Osteoblast (primary cell): ENCODE data around the gene ARPC1B. TPM values are rescaled to one million over a fixed set of nuclear protein-coding genes. Genes with fewer than 3 reads are reported as not detected.
"Not testable (repeated sequence)": the region's sequence is repeated elsewhere in the genome, so short reads cannot be mapped to it uniquely, and the experiment has no call there.

ENCODE experiments used
- DNase-seq: peaks from one replicate; pipeline ENCODE4 v3.0.0; 2011; ENCODE audit warnings: low spot score, mixed read lengths; ENCODE audit not compliant: insufficient read length; ENCODE audit errors: missing footprints
- H2AFZ ChIP-seq: 2 replicates; pipeline ENCODE4 v1.6.0; 2011; ENCODE audit warnings: mild to moderate bottlenecking, low read length
- H3K27ac ChIP-seq: 2 replicates; pipeline ENCODE4 v1.5.1; 2011; ENCODE audit warnings: mild to moderate bottlenecking, low read depth, low read length, moderate library complexity
- H3K27me3 ChIP-seq: 2 replicates; pipeline ENCODE4 v1.6.0; 2012; ENCODE audit warnings: mild to moderate bottlenecking, control low read depth, inconsistent platforms, low read length, moderate library complexity; ENCODE audit not compliant: insufficient read depth
- H3K36me3 ChIP-seq: 2 replicates; pipeline ENCODE4 v1.5.1; 2011; ENCODE audit warnings: mild to moderate bottlenecking, low read length, control low read depth, moderate library complexity; ENCODE audit not compliant: insufficient read depth
- H3K4me1 ChIP-seq: 2 replicates; pipeline ENCODE4 v1.5.1; 2011; ENCODE audit warnings: mild to moderate bottlenecking, low read length, control low read depth, moderate library complexity; ENCODE audit not compliant: insufficient read depth
- H3K4me2 ChIP-seq: 2 replicates; pipeline ENCODE4 v1.6.0; 2011; ENCODE audit warnings: mild to moderate bottlenecking, low read length; ENCODE audit not compliant: insufficient read depth
- H3K4me3 ChIP-seq: fragments of 200-600 bp; sonication (generic); 3 replicates; pipeline ENCODE4 v1.5.1; 2012; ENCODE audit warnings: mild to moderate bottlenecking, low read length, inconsistent platforms; ENCODE audit not compliant: insufficient read depth
- H3K79me2 ChIP-seq: 2 replicates; pipeline ENCODE4 v1.6.0; 2012; ENCODE audit warnings: mild to moderate bottlenecking, low read length, control low read depth, inconsistent platforms; ENCODE audit not compliant: insufficient read depth
- H3K9me3 ChIP-seq: 2 replicates; pipeline ENCODE4 v1.5.1; 2011; ENCODE audit warnings: low read depth, low read length, control low read depth
- H4K20me1 ChIP-seq: 2 replicates; pipeline ENCODE4 v1.6.0; 2012; ENCODE audit warnings: mild to moderate bottlenecking, low read length, control low read depth; ENCODE audit not compliant: insufficient read depth
- total RNA-seq: library from RNA; depleted of rRNA; stranded (reverse); fragments of >200 nt; gene quantifications from 2 replicates; pipeline ENCODE4 v1.2.3, GENCODE V29; 2012
- TF ChIP-seq, protein P1 (sequence below): IDR thresholded peaks from 2 replicates; pipeline ENCODE4 v1.5.1; 2011; ENCODE audit warnings: mild to moderate bottlenecking, low read depth, low read length, moderate library complexity; ENCODE audit errors: extremely low read depth

ARPC1B gene
- total RNA-seq, 1 donor: 273 TPM

DNA sequence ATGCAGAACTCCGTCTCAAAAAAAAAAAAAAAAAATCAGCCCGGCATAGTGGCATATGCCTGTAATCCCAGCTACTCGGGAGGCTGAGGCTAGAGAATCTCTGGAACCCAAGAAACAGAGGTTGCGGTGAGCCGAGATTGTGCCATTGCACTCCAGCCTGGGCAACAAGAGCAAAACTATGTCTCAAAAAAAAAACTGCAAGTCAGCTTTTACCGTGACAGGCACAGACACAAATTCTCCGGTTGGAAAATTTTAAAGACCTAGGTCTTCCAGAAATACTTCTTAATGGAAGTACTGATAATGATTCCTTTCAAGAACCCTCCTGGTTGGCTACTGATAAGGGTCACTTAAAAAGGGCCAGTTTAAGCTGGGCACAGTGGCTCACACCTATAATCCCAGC, 19.4 kb upstream of the ARPC1B start:
- no peak for DNase-seq
- peaks cover 2% of the 10 kb centered on the region for H4K20me1 ChIP-seq
- no peaks in the 10 kb centered on the region for H3K4me1 ChIP-seq
- no peaks in the 10 kb centered on the region for H3K27me3 ChIP-seq
- no peak overlapping the region for H2AFZ ChIP-seq
- H3K4me3 ChIP-seq: no peak overlapping the region
- no peaks in the 10 kb centered on the region for H3K9me3 ChIP-seq
- TF ChIP-seq, protein P1, sequence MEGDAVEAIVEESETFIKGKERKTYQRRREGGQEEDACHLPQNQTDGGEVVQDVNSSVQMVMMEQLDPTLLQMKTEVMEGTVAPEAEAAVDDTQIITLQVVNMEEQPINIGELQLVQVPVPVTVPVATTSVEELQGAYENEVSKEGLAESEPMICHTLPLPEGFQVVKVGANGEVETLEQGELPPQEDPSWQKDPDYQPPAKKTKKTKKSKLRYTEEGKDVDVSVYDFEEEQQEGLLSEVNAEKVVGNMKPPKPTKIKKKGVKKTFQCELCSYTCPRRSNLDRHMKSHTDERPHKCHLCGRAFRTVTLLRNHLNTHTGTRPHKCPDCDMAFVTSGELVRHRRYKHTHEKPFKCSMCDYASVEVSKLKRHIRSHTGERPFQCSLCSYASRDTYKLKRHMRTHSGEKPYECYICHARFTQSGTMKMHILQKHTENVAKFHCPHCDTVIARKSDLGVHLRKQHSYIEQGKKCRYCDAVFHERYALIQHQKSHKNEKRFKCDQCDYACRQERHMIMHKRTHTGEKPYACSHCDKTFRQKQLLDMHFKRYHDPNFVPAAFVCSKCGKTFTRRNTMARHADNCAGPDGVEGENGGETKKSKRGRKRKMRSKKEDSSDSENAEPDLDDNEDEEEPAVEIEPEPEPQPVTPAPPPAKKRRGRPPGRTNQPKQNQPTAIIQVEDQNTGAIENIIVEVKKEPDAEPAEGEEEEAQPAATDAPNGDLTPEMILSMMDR: no peak
- H3K79me2 ChIP-seq: peaks cover 6% of the 10 kb centered on the region
- peaks cover 68% of the 10 kb centered on the region for H3K36me3 ChIP-seq
- H3K4me2 ChIP-seq: no peak overlapping the region
- H3K27ac ChIP-seq: no peak overlapping the region

DNA sequence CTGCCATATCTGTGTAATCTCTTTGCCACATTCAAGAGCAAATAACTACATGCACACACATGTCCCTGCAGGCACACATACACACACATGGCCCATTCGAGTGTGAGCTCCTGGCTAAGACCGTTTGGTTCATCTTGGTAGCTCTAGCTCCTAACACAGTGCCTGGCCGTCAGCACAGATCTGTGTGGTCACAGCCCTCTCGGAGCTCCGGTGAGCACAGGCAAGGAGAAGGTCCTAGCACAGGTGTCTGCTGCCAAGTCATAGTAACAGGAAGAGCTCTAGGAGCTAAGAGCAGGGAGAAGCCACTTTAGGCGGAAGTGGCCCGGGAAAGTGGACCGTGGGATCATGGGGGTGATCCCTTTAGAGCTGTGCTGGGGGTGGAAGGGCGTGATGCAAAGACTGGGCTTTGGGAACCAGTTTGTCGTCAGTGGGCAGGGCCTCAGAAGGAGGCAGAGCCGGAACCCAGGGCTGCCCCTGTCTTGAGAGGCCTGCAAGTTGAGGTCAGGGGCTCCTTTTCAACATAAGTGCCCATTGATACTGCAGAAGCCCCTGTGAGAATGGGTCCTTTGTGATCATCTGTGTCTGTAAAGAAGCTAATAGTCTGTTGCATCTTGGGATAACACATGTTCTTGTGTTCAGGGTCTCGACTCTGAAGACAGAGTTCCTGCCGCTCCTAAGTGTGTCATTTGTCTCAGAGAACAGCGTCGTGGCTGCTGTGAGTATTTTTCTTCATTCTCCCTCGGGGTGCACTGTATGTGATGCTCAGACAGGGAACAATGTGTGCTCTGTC, 16.6 kb upstream of the ARPC1B start:
- TF ChIP-seq, protein P1: no peak
- Histone ChIP-seq H3K4me1 (peaks cover 3% of the 10 kb centered on the region), H4K20me1 (peaks cover 7% of the 10 kb centered on the region), H3K27ac (no peak overlapping the region), H3K4me3 (no peak overlapping the region), H3K79me2 (peaks cover 4% of the 10 kb centered on the region), H3K4me2 (no peak overlapping the region), H3K9me3 (no peaks in the 10 kb centered on the region), H2AFZ (no peak overlapping the region), H3K36me3 (peaks cover 69% of the 10 kb centered on the region), H3K27me3 (no peaks in the 10 kb centered on the region)
- DNase-seq: peak; percentile 63

DNA sequence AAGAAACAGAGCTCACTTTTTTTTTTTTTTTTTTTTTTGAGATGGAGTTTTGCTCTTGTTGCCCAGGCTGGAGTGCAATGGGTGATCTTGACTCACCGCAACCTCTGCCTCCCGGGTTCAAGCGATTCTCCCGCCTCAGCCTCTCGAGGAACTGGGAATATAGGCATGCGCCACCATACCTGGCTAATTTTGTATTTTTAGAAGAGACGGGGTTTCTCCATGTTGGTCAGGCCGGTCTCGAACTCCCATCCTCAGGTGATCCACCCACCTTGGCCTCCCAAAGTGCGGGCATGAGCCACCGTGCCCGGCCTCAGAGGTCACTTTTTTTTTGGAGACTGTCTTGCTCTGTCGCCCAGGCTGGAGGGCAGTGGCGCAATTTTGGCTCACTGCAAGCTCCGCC, 16.0 kb upstream of the ARPC1B start:
- H4K20me1 ChIP-seq: peaks cover 11% of the 10 kb centered on the region
- not testable (repeated sequence) for DNase-seq, H3K4me1 ChIP-seq, H3K27ac ChIP-seq, H3K4me2 ChIP-seq, H3K27me3 ChIP-seq, H3K4me3 ChIP-seq, H3K79me2 ChIP-seq, H3K9me3 ChIP-seq, H2AFZ ChIP-seq
- H3K36me3 ChIP-seq: peaks cover 71% of the 10 kb centered on the region

DNA sequence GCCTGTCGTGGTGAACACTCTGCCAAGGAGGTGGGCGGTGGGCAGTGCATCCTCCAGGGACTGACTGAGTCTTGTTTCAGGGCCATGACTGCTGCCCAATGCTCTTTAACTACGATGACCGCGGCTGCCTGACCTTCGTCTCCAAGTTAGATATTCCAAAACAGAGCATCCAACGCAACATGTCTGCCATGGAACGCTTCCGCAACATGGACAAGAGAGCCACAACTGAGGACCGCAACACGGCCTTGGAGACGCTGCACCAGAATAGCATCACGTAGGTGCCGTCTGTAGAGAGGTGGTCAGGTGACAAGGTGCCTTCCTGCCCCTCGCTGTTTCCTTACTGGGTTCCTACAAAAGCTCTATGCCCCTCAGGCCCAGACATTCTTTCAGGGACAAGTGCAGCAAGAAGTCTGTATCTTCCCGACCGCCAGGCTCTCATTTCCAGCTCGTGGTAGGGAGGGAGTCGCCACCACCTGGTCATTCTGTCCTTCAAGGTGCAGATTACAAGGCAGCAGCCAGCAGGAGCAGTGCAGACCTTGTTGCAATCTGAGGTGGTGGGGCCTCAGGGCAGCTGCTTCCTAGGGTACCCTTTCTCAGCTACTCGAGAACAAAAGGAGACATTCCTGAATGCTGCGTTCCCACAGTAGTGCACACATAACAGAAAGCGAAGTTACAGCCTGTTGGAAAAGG, 14.9 kb upstream of the ARPC1B start:
- H3K36me3 ChIP-seq: peaks cover 74% of the 10 kb centered on the region
- peaks cover 11% of the 10 kb centered on the region for H4K20me1 ChIP-seq
- TF ChIP-seq, protein P1: no peak
- H3K4me1 ChIP-seq: peaks cover 6% of the 10 kb centered on the region
- no peak overlapping the region for H2AFZ ChIP-seq
- H3K4me2 ChIP-seq: no peak overlapping the region
- no peak overlapping the region for H3K4me3 ChIP-seq
- H3K27ac ChIP-seq: no peak overlapping the region
- DNase-seq: no peak
- no peaks in the 10 kb centered on the region for H3K27me3 ChIP-seq
- H3K79me2 ChIP-seq: peaks cover 4% of the 10 kb centered on the region
- no peaks in the 10 kb centered on the region for H3K9me3 ChIP-seq
